GM23338 (cell line): ENCODE results near the gene POLR2H. TPM values are rescaled to one million over a fixed set of nuclear protein-coding genes. Genes with fewer than 3 reads are reported as not detected.

ENCODE experiments used
- ATAC-seq: fragments of 200-7000 bp; cut with Tn5 transposase; 3 replicates; pipeline ENCODE4 v1.9.1; 2020
- DNase-seq: peaks from one replicate; pipeline ENCODE4 v3.0.0-alpha.2; 2015; ENCODE audit warnings: low spot score
- H2AFZ ChIP-seq: fragments of 200-600 bp; sonication (generic); 2 replicates; pipeline ENCODE4 v1.8.0; 2016; ENCODE audit warnings: antibody characterized with exemption, mild to moderate bottlenecking, moderate library complexity
- H3F3A ChIP-seq: fragments of 200-600 bp; sonication (generic); replicated peaks from 2 replicates; pipeline ENCODE4 v1.8.0; 2017; ENCODE audit warnings: antibody characterized with exemption, mixed run types, low read depth
- H3K27ac ChIP-seq: fragments of 200-600 bp; sonication (generic); 2 replicates; pipeline ENCODE4 v1.6.1; 2016; ENCODE audit warnings: low read depth
- H3K27me3 ChIP-seq: fragments of 200-600 bp; sonication (generic); 2 replicates; pipeline ENCODE4 v1.8.0; 2016; ENCODE audit warnings: mild to moderate bottlenecking, mixed run types, moderate library complexity; ENCODE audit not compliant: insufficient read depth
- H3K36me3 ChIP-seq: fragments of 200-600 bp; sonication (generic); 2 replicates; pipeline ENCODE4 v1.8.0; 2016; ENCODE audit warnings: mild to moderate bottlenecking; ENCODE audit not compliant: insufficient read depth
- H3K4me1 ChIP-seq: fragments of 200-600 bp; sonication (generic); 2 replicates; pipeline ENCODE4 v1.8.0; 2016; ENCODE audit warnings: mild to moderate bottlenecking, moderate library complexity; ENCODE audit not compliant: insufficient read depth
- H3K4me2 ChIP-seq: fragments of 200-600 bp; sonication (generic); 2 replicates; pipeline ENCODE4 v1.7.1; 2017; ENCODE audit warnings: mixed run types
- H3K4me3 ChIP-seq: fragments of 200-600 bp; sonication (generic); 2 replicates; pipeline ENCODE4 v1.6.1; 2016; ENCODE audit warnings: mixed run types
- H3K79me2 ChIP-seq: fragments of 200-600 bp; sonication (generic); replicated peaks from 2 replicates; pipeline ENCODE4 v1.8.0; 2017; ENCODE audit warnings: mild to moderate bottlenecking; ENCODE audit not compliant: insufficient read depth
- H3K9me2 ChIP-seq: fragments of 200-600 bp; sonication (generic); 2 replicates; pipeline ENCODE4 v1.8.0; 2017; ENCODE audit not compliant: insufficient read depth
- H4K20me1 ChIP-seq: fragments of 200-600 bp; sonication (generic); replicated peaks from 2 replicates; pipeline ENCODE4 v1.8.0; 2017; ENCODE audit warnings: mild to moderate bottlenecking; ENCODE audit not compliant: insufficient read depth
- H3K27ac Mint-ChIP-seq: 2 replicates; pipeline ENCODE4 v1.8.0; 2020; ENCODE audit warnings: inconsistent platforms, mild to moderate bottlenecking, moderate library complexity, mixed read lengths
- H3K27me3 Mint-ChIP-seq: 3 replicates; pipeline ENCODE4 v1.8.0; 2022; ENCODE audit warnings: low read depth, mild to moderate bottlenecking, moderate library complexity, mixed read lengths, inconsistent platforms; ENCODE audit not compliant: insufficient read depth, poor library complexity
- H3K36me3 Mint-ChIP-seq: 3 replicates; pipeline ENCODE4 v1.8.0; 2021; ENCODE audit warnings: low read depth, mild to moderate bottlenecking, inconsistent platforms, moderate library complexity, mixed read lengths
- H3K4me1 Mint-ChIP-seq: 3 replicates; pipeline ENCODE4 v1.8.0; 2020; ENCODE audit warnings: mild to moderate bottlenecking, inconsistent platforms, mixed read lengths
- H3K4me3 Mint-ChIP-seq: 3 replicates; pipeline ENCODE4 v1.8.0; 2021; ENCODE audit warnings: moderate library complexity, mild to moderate bottlenecking, inconsistent platforms, mixed read lengths
- H3K9me3 Mint-ChIP-seq: 3 replicates; pipeline ENCODE4 v1.8.0; 2020; ENCODE audit warnings: moderate library complexity, mild to moderate bottlenecking, inconsistent platforms, mixed read lengths
- CREB1 ChIP-seq: fragments of 250-450 bp; sonication (Bioruptor Pico); IDR thresholded peaks from 2 replicates; pipeline ENCODE4 v1.5.0; 2020; ENCODE audit warnings: low read depth, mild to moderate bottlenecking, moderate library complexity
- CTCF ChIP-seq, 2 experiments: fragments of 200-600 bp in 1 of 2; sonication (generic) in 1 of 2; conservative IDR thresholded peaks; 2 replicates each; pipeline versions ENCODE4 v1.5.1 to v1.6.1; 2016 to 2017; ENCODE audit warnings: antibody characterized with exemption in 2 of 2, low read depth in 2 of 2, mild to moderate bottlenecking in 2 of 2, moderate library complexity in 1 of 2
- EZH2 ChIP-seq: fragments of 200-600 bp; sonication (generic); IDR thresholded peaks from one replicate; pipeline ENCODE4 v1.8.0; 2017; ENCODE audit warnings: antibody characterized with exemption, mild to moderate bottlenecking, low read depth; ENCODE audit not compliant: unreplicated experiment
- EZH2phosphoT487 ChIP-seq: fragments of 200-600 bp; sonication (generic); IDR thresholded peaks from one replicate; pipeline ENCODE4 v1.8.1; 2018; ENCODE audit warnings: antibody characterized with exemption; ENCODE audit not compliant: unreplicated experiment
- JUNB ChIP-seq: IDR thresholded peaks from one replicate; pipeline ENCODE4 v1.6.1; 2016; ENCODE audit warnings: antibody characterized with exemption; ENCODE audit not compliant: unreplicated experiment
- POLR2AphosphoS5 ChIP-seq: IDR thresholded peaks from 2 replicates; pipeline ENCODE4 v1.6.1; 2016; ENCODE audit warnings: antibody characterized with exemption, low read depth
- STAT1 ChIP-seq: IDR thresholded peaks from one replicate; pipeline ENCODE4 v1.6.1; 2016; ENCODE audit warnings: antibody characterized with exemption; ENCODE audit not compliant: unreplicated experiment
- ZNF462 ChIP-seq: fragments of 250-450 bp; sonication (Bioruptor Pico); IDR thresholded peaks from 2 replicates; pipeline ENCODE4 v1.5.0; 2020; ENCODE audit warnings: mild to moderate bottlenecking, moderate library complexity
- polyA plus RNA-seq: library from polyadenylated mRNA; unstranded; fragments of >200 nt; fragmentation: Nextera tagmentation; extraction: Ambion mirVana; gene quantifications from 2 replicates; pipeline ENCODE4 v1.2.1, GENCODE V29; 2016
- total RNA-seq: library from RNA; depleted of rRNA; stranded (reverse); fragments of >200 nt; shearing (Covaris generic); gene quantifications from 2 replicates; pipeline ENCODE4 v1.2.3, GENCODE V29; 2014

Gene POLR2H
- total and polyA plus RNA-seq, 2 experiments from 2014 or later = 190 to 199 TPM

GRCh38 chr3:184382326-184383032 lies 21.0 kb downstream of the POLR2H start (continued):
- TF ChIP-seq ZNF462 (no peak), STAT1 (no peak)

GRCh38 chr3:184383033-184383740 lies 21.7 kb downstream of the POLR2H start:
- H3K4me3 ChIP-seq = no peak overlapping the region
- H2AFZ ChIP-seq = no peak overlapping the region
- ATAC-seq (no peak), DNase-seq (no peak)
- H3K27ac ChIP-seq = no peak overlapping the region
- H3K4me1 ChIP-seq = peaks cover 9% of the 10 kb centered on the region; the same call in 1 of the 2 replicates
- no peaks in the 10 kb centered on the region for H3K9me2 ChIP-seq
- no peaks in the 10 kb centered on the region for H3K36me3 Mint-ChIP-seq
- H3K27ac Mint-ChIP-seq = no peak overlapping the region
- no peak overlapping the region for H3K4me3 Mint-ChIP-seq
- no peak overlapping the region for H3K4me2 ChIP-seq
- H3K27me3 Mint-ChIP-seq = peaks cover 48% of the 10 kb centered on the region
- H3K79me2 ChIP-seq = no peaks in the 10 kb centered on the region
- H3F3A ChIP-seq = 0 out of 2 replicates have a peak, but pooled peaks cover 4% of the 10 kb centered on the region
- no peaks in the 10 kb centered on the region for H4K20me1 ChIP-seq
- no peaks in the 10 kb centered on the region for H3K9me3 Mint-ChIP-seq
- no peaks in the 10 kb centered on the region for H3K36me3 ChIP-seq
- peaks cover 14% of the 10 kb centered on the region for H3K4me1 Mint-ChIP-seq
- peaks cover 56% of the 10 kb centered on the region for H3K27me3 ChIP-seq
- TF ChIP-seq STAT1 (no peak), JUNB (no peak), CREB1 (no peak), POLR2AphosphoS5 (no peak), EZH2 (no peak), EZH2phosphoT487 (no peak), CTCF (conservative IDR thresholded peaks at IDR 0.05; ENCODE audit: low read depth in 2 of 2) (no peak)
